Measurements from ENCODE around the gene TEX19. TPM values are rescaled to one million over a fixed set of nuclear protein-coding genes. Genes with fewer than 3 reads are reported as not detected.
A peak's percentile ranks its signal among the peaks of the same experiment; 100 is the strongest.
"Not testable (repeated sequence)": the region's sequence is repeated elsewhere in the genome, so short reads cannot be mapped to it uniquely, and the experiment has no call there.

TEX19 gene
- total RNA-seq, 4 donors from 2014 or later: not detected

- peaks cover 0 to 90% (median 51%) of the 10 kb centered on the region in 4 donors for H3K27me3 ChIP-seq
- H3K4me1 ChIP-seq: peaks cover 11 to 36% (median 23%) of the 10 kb centered on the region in 4 donors
- no peaks in the 10 kb centered on the region for H3K9me3 ChIP-seq
- DNase-seq (ENCODE audit: extremely low spot score): no peak
- no peak overlapping the region for H3K27ac ChIP-seq (replicated peaks in 1 of 4)
- peak overlapping the region in 1 of 4 donors; percentile 31 for H3K4me3 ChIP-seq
- no peak for TF ChIP-seq POLR2A (IDR thresholded peaks at IDR 0.05; ENCODE audit: low read depth)
- no peak for TF ChIP-seq CTCF (IDR thresholded peaks at IDR 0.05)
- TF ChIP-seq EP300 (IDR thresholded peaks at IDR 0.05): no peak
- no peak for TF ChIP-seq POLR2AphosphoS5 (IDR thresholded peaks at IDR 0.05)
- intact Hi-C loops (cut with DNase I): no loop called here
- H3K36me3 ChIP-seq: no peaks in the 10 kb centered on the region
- 52% methylated on average over 37 of the region's 41 CpGs for WGBS
These were observed 13.4 kb downstream of the TEX19 start for GRCh38 chr17:82372249-82373071.

GRCh38 chr17:82373072-82373452 is 14.0 kb downstream of the TEX19 start:
- DNase-seq (ENCODE audit: extremely low spot score): not testable (repeated sequence)

GRCh38 chr17:82373731-82374625 is 14.9 kb downstream of the TEX19 start:
- H3K9me3 ChIP-seq: no peaks in the 10 kb centered on the region
- H3K27ac ChIP-seq (replicated peaks in 1 of 4): no peak overlapping the region
- H3K27me3 ChIP-seq: peaks cover 0 to 91% (median 60%) of the 10 kb centered on the region in 4 donors
- H3K36me3 ChIP-seq: no peaks in the 10 kb centered on the region
- H3K4me3 ChIP-seq: no peak overlapping the region
- WGBS: 93% methylated on average over 14 of the region's 37 CpGs
- no peak for DNase-seq (ENCODE audit: extremely low spot score)
- no peak for TF ChIP-seq CTCF (IDR thresholded peaks at IDR 0.05)
- intact Hi-C loops (cut with DNase I): no loop called here
- peaks cover 11 to 36% (median 23%) of the 10 kb centered on the region in 4 donors for H3K4me1 ChIP-seq

More at GRCh38 chr17:82373072-82373452, 14.0 kb downstream of the TEX19 start:
- H3K9me3 ChIP-seq; H3K27ac ChIP-seq (replicated peaks in 1 of 4); intact Hi-C loops (cut with DNase I); H3K36me3 ChIP-seq; H3K4me3 ChIP-seq: not testable (repeated sequence)
- 92% methylated on average over 10 of the region's 10 CpGs for WGBS
- Histone ChIP-seq H3K27me3 (peaks cover 0 to 91% (median 54%) of the 10 kb centered on the region in 4 donors), H3K4me1 (peaks cover 11 to 36% (median 23%) of the 10 kb centered on the region in 4 donors)

GRCh38 chr17:82374626-82375331 is 15.7 kb downstream of the TEX19 start:
- 59% methylated on average over 24 of the region's 79 CpGs for WGBS

More at GRCh38 chr17:82374626-82375331, 15.7 kb downstream of the TEX19 start:
- TF ChIP-seq EP300 (IDR thresholded peaks at IDR 0.05) (no peak), CTCF (IDR thresholded peaks at IDR 0.05) (no peak), POLR2A (IDR thresholded peaks at IDR 0.05; ENCODE audit: low read depth) (no peak), POLR2AphosphoS5 (IDR thresholded peaks at IDR 0.05) (no peak)
- H3K4me1 ChIP-seq: peaks cover 11 to 40% (median 23%) of the 10 kb centered on the region in 4 donors
- no peak overlapping the region for H3K4me3 ChIP-seq
- no peak for DNase-seq (ENCODE audit: extremely low spot score)
- H3K27ac ChIP-seq (replicated peaks in 1 of 4): no peak overlapping the region
- H3K27me3 ChIP-seq: peaks cover 0 to 92% (median 57%) of the 10 kb centered on the region in 4 donors
- intact Hi-C loops (cut with DNase I): no loop called here
- no peaks in the 10 kb centered on the region for H3K36me3 ChIP-seq
- H3K9me3 ChIP-seq: no peaks in the 10 kb centered on the region

All from esophagus muscularis mucosa (tissue), 4 donors.